Psoas muscle (tissue), 8 donors: ENCODE results near the gene THAP8. TPM values are rescaled to one million over a fixed set of nuclear protein-coding genes. Genes with fewer than 3 reads are reported as not detected.

Experiments used
- ATAC-seq, 4 donors: fragments of 200-7000 bp; cut with Tn5 transposase; one replicate each; pipeline ENCODE4 v1.9.1; 2020; ENCODE audit warnings: moderate library complexity in 3 of 4, mild to moderate bottlenecking in 2 of 4
- DNase-seq, 2 donors: peaks; one replicate each; pipeline ENCODE4 v3.0.0-alpha.2; 2020
- H3K27ac ChIP-seq: fragments of 200-600 bp; one replicate; pipeline ENCODE4 v1.8.0; 2022
- H3K27me3 ChIP-seq, 3 donors: fragments of 200-600 bp in 1 of 3; one replicate each; pipeline versions ENCODE4 v1.6.1 to v1.8.0; 2013 to 2022; ENCODE audit warnings: low read length in 2 of 3, mild to moderate bottlenecking in 2 of 3, moderate library complexity in 1 of 3; ENCODE audit not compliant: insufficient read depth in 3 of 3
- H3K36me3 ChIP-seq, 2 donors: fragments of 200-600 bp in 1 of 2; one replicate each; pipeline versions ENCODE4 v1.6.1 to v1.8.0; 2013 to 2022; ENCODE audit warnings: low read depth in 1 of 2, mild to moderate bottlenecking in 1 of 2, moderate library complexity in 1 of 2; ENCODE audit not compliant: insufficient read depth in 1 of 2
- H3K4me1 ChIP-seq: fragments of 200-600 bp; one replicate; pipeline ENCODE4 v1.8.0; 2022
- H3K4me3 ChIP-seq: fragments of 200-600 bp; one replicate; pipeline ENCODE4 v1.8.0; 2022; ENCODE audit warnings: mild to moderate bottlenecking
- H3K9me3 ChIP-seq: fragments of 200-600 bp; one replicate; pipeline ENCODE4 v1.8.0; 2022
- CTCF ChIP-seq: fragments of 200-600 bp; IDR thresholded peaks from one replicate; pipeline ENCODE4 v1.8.0; 2022; ENCODE audit warnings: antibody characterized with exemption
- WGBS, 3 donors: extraction: QIAGEN DNeasy Blood & Tissue Kit; methylation state at CpG; one replicate each; pipeline versions ENCODE4 v1.1.6 to v1.1.7; 2013; 5-methylcytosine and 5-hydroxymethylcytosine counted together
- intact Hi-C, 2 donors: fragments of 100-400 bp; cut with DNase I; formaldehyde crosslinking; loops; one replicate each; pipeline versions ENCODE4 v1.11.0 to v1.14.2; 2022
- polyA plus RNA-seq, 3 donors: library from polyadenylated mRNA; stranded (reverse); fragments of 200-250 nt; gene quantifications; one replicate each; pipeline ENCODE4 v1.2.3, GENCODE V29; 2013
- total RNA-seq, 4 donors: library from RNA; stranded (reverse); fragmentation: NEBNext Ultra II Directional in 2 of 4; extraction: Animal tissue kit (Norgen Biotek cat#: 25700) in 2 of 4; gene quantifications; one replicate each; pipeline versions ENCODE4 v1.2.1 to v1.2.4, GENCODE V29; 2021 to 2023
- donor health status: healthy with polysubstance abuse.
- donor health status: DM: no; HTN: no; CAD: no; lungs with moderate emphysema.
- donor health status: Bipolar disorder and iron deficiency.
- donor health status: healthy.
- donor health status: DM: yes; HTN: yes; CAD: no.
- donor health status: DM: no; HTN: no; CAD: no.
- donor health status: DM: no; HTN: no; CAD: no.
- donor health status: DM: yes; HTN: yes; CAD: no.

THAP8 gene
- total and polyA plus RNA-seq, 7 donors = 1.9 to 9.6 (median 3.6) TPM

GRCh38 chr19:35987571-35987896 lies 66.6 kb downstream of the THAP8 start:
- no peak overlapping the region for H3K27ac ChIP-seq
- H3K36me3 ChIP-seq = no peaks in the 10 kb centered on the region
- no peaks in the 10 kb centered on the region for H3K4me1 ChIP-seq
- TF ChIP-seq CTCF = no peak
- H3K9me3 ChIP-seq = peaks cover 2% of the 10 kb centered on the region
- peak overlapping the region; percentile 38 for H3K4me3 ChIP-seq
- peaks cover 0 to 26% (median 12%) of the 10 kb centered on the region in 3 donors for H3K27me3 ChIP-seq
- DNase-seq = no peak
- intact Hi-C loops = no loop called here
- 30 to 35% (median 32%) methylated on average over 8 of the region's 8 CpGs for WGBS, 3 donors
- no peak for ATAC-seq

GRCh38 chr19:35986664-35987570 lies 67.2 kb downstream of the THAP8 start:
- no peak for TF ChIP-seq CTCF
- H3K36me3 ChIP-seq = no peaks in the 10 kb centered on the region
- WGBS, 3 donors = 7 to 9% (median 8%) methylated on average over 51 to 54 of the region's 54 CpGs
- no peak overlapping the region for H3K27ac ChIP-seq
- no peak for ATAC-seq
- H3K9me3 ChIP-seq = peaks cover 2% of the 10 kb centered on the region
- H3K4me1 ChIP-seq = no peaks in the 10 kb centered on the region
- H3K27me3 ChIP-seq = peaks cover 0 to 26% (median 12%) of the 10 kb centered on the region in 3 donors
- DNase-seq = peak; percentile 48 to 62
- H3K4me3 ChIP-seq = peak overlapping the region; percentile 38
- intact Hi-C loops = no loop called here

GRCh38 chr19:35986111-35986510 lies 68.0 kb downstream of the THAP8 start:
- no peaks in the 10 kb centered on the region for H3K4me1 ChIP-seq
- WGBS, 3 donors = 81 to 92% (median 87%) methylated on average over 5 of the region's 5 CpGs
- DNase-seq = no peak
- ATAC-seq = no peak
- no peak overlapping the region for H3K27ac ChIP-seq
- intact Hi-C loops = no loop called here
- peaks cover 2% of the 10 kb centered on the region for H3K9me3 ChIP-seq
- H3K4me3 ChIP-seq = no peak overlapping the region
- no peak for TF ChIP-seq CTCF
- H3K27me3 ChIP-seq = peaks cover 0 to 26% (median 12%) of the 10 kb centered on the region in 3 donors
- no peaks in the 10 kb centered on the region for H3K36me3 ChIP-seq

Other genes starting within 250 kb of the THAP8 start
- gene PRODH2, start 241.4 kb downstream of the THAP8 start, total RNA-seq = not detected
- not detected for gene PRODH2, start 241.4 kb downstream of the THAP8 start, polyA plus RNA-seq
- not detected for gene NPHS1, start 201.8 kb downstream of the THAP8 start, total RNA-seq
- not detected for gene NPHS1, start 201.8 kb downstream of the THAP8 start, polyA plus RNA-seq
- not detected for gene KIRREL2, start 197.4 kb downstream of the THAP8 start, total RNA-seq
- gene KIRREL2, start 197.4 kb downstream of the THAP8 start, polyA plus RNA-seq = not detected
- gene APLP1, start 185.7 kb downstream of the THAP8 start, total RNA-seq = 1 to 10 TPM in 1 of 4 donors, under 1 TPM in 3; 0.48 to 4.1 (median 0.78) TPM
- gene APLP1, start 185.7 kb downstream of the THAP8 start, polyA plus RNA-seq = 1 to 10 TPM in 1 of 3 donors, under 1 TPM in 2; 0.48 to 2.2 (median 1.00) TPM
- 1 to 10 TPM in 3 of 4 donors, under 1 TPM in 1; 0.90 to 2.2 (median 1.5) TPM for gene NFKBID, start 153.7 kb downstream of the THAP8 start, total RNA-seq
- gene NFKBID, start 153.7 kb downstream of the THAP8 start, polyA plus RNA-seq = 1 to 10 TPM in 2 of 3 donors, under 1 TPM in 1; 0.75 to 1.6 (median 1.2) TPM
- gene HCST, start 151.8 kb downstream of the THAP8 start, total RNA-seq = 1 to 10 TPM; 1.7 to 4.7 (median 3.1) TPM
- 1 to 10 TPM; 1.1 to 4.2 (median 3.5) TPM for gene HCST, start 151.8 kb downstream of the THAP8 start, polyA plus RNA-seq
- gene TYROBP, start 146.0 kb downstream of the THAP8 start, total RNA-seq = 10 to 100 TPM in 3 of 4 donors, 1 to 10 TPM in 1; 9.4 to 22.1 (median 14.2) TPM
- gene TYROBP, start 146.0 kb downstream of the THAP8 start, polyA plus RNA-seq = 10 to 100 TPM in 2 of 3 donors, 1 to 10 TPM in 1; 7.8 to 19.1 (median 10.6) TPM
- gene LRFN3, start 117.9 kb downstream of the THAP8 start, total RNA-seq = 10 to 100 TPM in 2 of 4 donors, 1 to 10 TPM in 2; 7.2 to 11.2 (median 10.0) TPM
- 10 to 100 TPM in 2 of 3 donors, 1 to 10 TPM in 1; 8.6 to 25.6 (median 11.3) TPM for gene LRFN3, start 117.9 kb downstream of the THAP8 start, polyA plus RNA-seq
- gene SDHAF1, start 59.1 kb downstream of the THAP8 start, total RNA-seq = 10 to 100 TPM in 2 of 4 donors, 1 to 10 TPM in 2; 7.2 to 17.3 (median 12.2) TPM
- gene SDHAF1, start 59.1 kb downstream of the THAP8 start, polyA plus RNA-seq = 10 to 100 TPM; 12.7 to 33.3 (median 19.7) TPM
- under 1 TPM in 2 of 4 donors, not detected in 2; 0.23 to 0.24 TPM for gene SYNE4, start 45.5 kb downstream of the THAP8 start, total RNA-seq
- gene SYNE4, start 45.5 kb downstream of the THAP8 start, polyA plus RNA-seq = under 1 TPM in 2 of 3 donors, not detected in 1; 0.21 to 0.25 TPM
- gene ALKBH6, start 40.1 kb downstream of the THAP8 start, total RNA-seq = 10 to 100 TPM in 3 of 4 donors, 1 to 10 TPM in 1; 7.1 to 12.6 (median 10.6) TPM
- gene ALKBH6, start 40.1 kb downstream of the THAP8 start, polyA plus RNA-seq = 10 to 100 TPM in 2 of 3 donors, 1 to 10 TPM in 1; 9.5 to 22.3 (median 13.3) TPM
- 1 to 10 TPM; 1.2 to 3.9 (median 1.6) TPM for gene CLIP3, start 21.4 kb downstream of the THAP8 start, total RNA-seq
- 1 to 10 TPM in 1 of 3 donors, under 1 TPM in 2; 0.51 to 1.0 (median 0.66) TPM for gene CLIP3, start 21.4 kb downstream of the THAP8 start, polyA plus RNA-seq
- gene WDR62, start 612 bp upstream of the THAP8 start, total RNA-seq = 1 to 10 TPM in 3 of 4 donors, under 1 TPM in 1; 0.81 to 3.8 (median 2.8) TPM
- gene WDR62, start 612 bp upstream of the THAP8 start, polyA plus RNA-seq = 1 to 10 TPM; 2.3 to 7.2 (median 2.6) TPM
- not detected for gene OVOL3, start 56.9 kb upstream of the THAP8 start, total RNA-seq
- under 1 TPM in 1 of 3 donors, not detected in 2; 0.13 TPM for gene OVOL3, start 56.9 kb upstream of the THAP8 start, polyA plus RNA-seq
- 100 to 1,000 TPM in 3 of 4 donors, 10 to 100 TPM in 1; 89.7 to 126 (median 110) TPM for gene POLR2I, start 60.6 kb upstream of the THAP8 start, total RNA-seq
- gene POLR2I, start 60.6 kb upstream of the THAP8 start, polyA plus RNA-seq = 100 to 1,000 TPM in 2 of 3 donors, 10 to 100 TPM in 1; 99.4 to 130 (median 126) TPM
- gene TBCB, start 61.2 kb upstream of the THAP8 start, total RNA-seq = 10 to 100 TPM; 44.4 to 67.2 (median 57.8) TPM
- 100 to 1,000 TPM in 1 of 3 donors, 10 to 100 TPM in 2; 65.9 to 115 (median 80.4) TPM for gene TBCB, start 61.2 kb upstream of the THAP8 start, polyA plus RNA-seq
- gene CAPNS1, start 85.8 kb upstream of the THAP8 start, total RNA-seq = 100 to 1,000 TPM; 465 to 626 (median 571) TPM
- 100 to 1,000 TPM; 464 to 484 (median 475) TPM for gene CAPNS1, start 85.8 kb upstream of the THAP8 start, polyA plus RNA-seq
- gene COX7A1, start 98.2 kb upstream of the THAP8 start, total RNA-seq = 1,000 to 10,000 TPM; 1,453 to 1,741 (median 1,623) TPM
- gene COX7A1, start 98.2 kb upstream of the THAP8 start, polyA plus RNA-seq = 1,000 to 10,000 TPM in 1 of 3 donors, 100 to 1,000 TPM in 2; 571 to 1,031 (median 717) TPM
- gene ZNF565, start 160.4 kb upstream of the THAP8 start, total RNA-seq = 1 to 10 TPM; 2.5 to 4.1 (median 3.6) TPM
- gene ZNF565, start 160.4 kb upstream of the THAP8 start, polyA plus RNA-seq = 1 to 10 TPM; 3.1 to 6.0 (median 3.6) TPM
- 10 to 100 TPM; 31.2 to 78.4 (median 65.7) TPM for gene ZNF146, start 160.8 kb upstream of the THAP8 start, total RNA-seq
- 100 to 1,000 TPM in 1 of 3 donors, 10 to 100 TPM in 2; 30.5 to 114 (median 39.6) TPM for gene ZNF146, start 160.8 kb upstream of the THAP8 start, polyA plus RNA-seq